DND-41 (cell line): Measurements from ENCODE around the gene KRTAP16-1.

ENCODE experiments used
- EZH2 ChIP-seq: IDR thresholded peaks from 3 replicates; pipeline ENCODE4 v1.6.1; 2012; ENCODE audit warnings: borderline replicate concordance, low read depth, mild to moderate bottlenecking, moderate library complexity, low read length, inconsistent platforms; ENCODE audit not compliant: severe bottlenecking
- TF ChIP-seq, protein P1 (sequence below): IDR thresholded peaks from 2 replicates; pipeline ENCODE4 v1.5.1; 2012; ENCODE audit warnings: borderline replicate concordance, low read length, moderate library complexity, mild to moderate bottlenecking; ENCODE audit not compliant: poor library complexity, severe bottlenecking; ENCODE audit errors: extremely low read depth

- TF ChIP-seq, protein P1, sequence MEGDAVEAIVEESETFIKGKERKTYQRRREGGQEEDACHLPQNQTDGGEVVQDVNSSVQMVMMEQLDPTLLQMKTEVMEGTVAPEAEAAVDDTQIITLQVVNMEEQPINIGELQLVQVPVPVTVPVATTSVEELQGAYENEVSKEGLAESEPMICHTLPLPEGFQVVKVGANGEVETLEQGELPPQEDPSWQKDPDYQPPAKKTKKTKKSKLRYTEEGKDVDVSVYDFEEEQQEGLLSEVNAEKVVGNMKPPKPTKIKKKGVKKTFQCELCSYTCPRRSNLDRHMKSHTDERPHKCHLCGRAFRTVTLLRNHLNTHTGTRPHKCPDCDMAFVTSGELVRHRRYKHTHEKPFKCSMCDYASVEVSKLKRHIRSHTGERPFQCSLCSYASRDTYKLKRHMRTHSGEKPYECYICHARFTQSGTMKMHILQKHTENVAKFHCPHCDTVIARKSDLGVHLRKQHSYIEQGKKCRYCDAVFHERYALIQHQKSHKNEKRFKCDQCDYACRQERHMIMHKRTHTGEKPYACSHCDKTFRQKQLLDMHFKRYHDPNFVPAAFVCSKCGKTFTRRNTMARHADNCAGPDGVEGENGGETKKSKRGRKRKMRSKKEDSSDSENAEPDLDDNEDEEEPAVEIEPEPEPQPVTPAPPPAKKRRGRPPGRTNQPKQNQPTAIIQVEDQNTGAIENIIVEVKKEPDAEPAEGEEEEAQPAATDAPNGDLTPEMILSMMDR: no peak
- TF ChIP-seq EZH2: no peak
These were observed 37.3 kb downstream of the KRTAP16-1 start for GRCh38 chr17:41271858-41272257.
